SK-N-SH (cell line): ENCODE data around the gene RHOH.

Experiments used
- CHD2 ChIP-seq: fragments of 150-350 bp; IDR thresholded peaks from 2 replicates; pipeline ENCODE4 v1.6.1; 2018; ENCODE audit warnings: low read length; ENCODE audit not compliant: partially characterized antibody
- CTCF ChIP-seq: fragments of 200-600 bp; sonication (generic); IDR thresholded peaks from 2 replicates; pipeline ENCODE4 v1.6.1; 2017; ENCODE audit warnings: antibody characterized with exemption, mild to moderate bottlenecking, moderate library complexity
- EP300 ChIP-seq, 2 experiments: IDR thresholded peaks; 2 replicates each; pipeline versions ENCODE4 v1.4.0 to v1.6.1; 2012; ENCODE audit warnings: borderline replicate concordance in 1 of 2, low read depth in 1 of 2, low read length in 1 of 2
- EZH2phosphoT487 ChIP-seq: fragments of 200-600 bp; sonication (generic); IDR thresholded peaks from 2 replicates; pipeline ENCODE4 v1.6.1; 2017; ENCODE audit warnings: low read depth, mixed run types, mild to moderate bottlenecking, antibody characterized with exemption, moderate library complexity, borderline replicate concordance
- GABPA ChIP-seq: IDR thresholded peaks from 2 replicates; pipeline ENCODE4 v1.4.0; 2012; ENCODE audit warnings: low read depth, mild to moderate bottlenecking
- POLR2AphosphoS5 ChIP-seq: IDR thresholded peaks from 2 replicates; pipeline ENCODE4 v1.6.1; 2012; ENCODE audit warnings: low read depth, low read length
- RAD21 ChIP-seq: IDR thresholded peaks from 2 replicates; pipeline ENCODE4 v1.6.1; 2012; ENCODE audit warnings: mild to moderate bottlenecking, low read length
- RCOR1 ChIP-seq: fragments of 150-350 bp; IDR thresholded peaks from 2 replicates; pipeline ENCODE4 v1.6.1; 2017; ENCODE audit warnings: antibody characterized with exemption, low read length
- USF2 ChIP-seq: fragments of 150-350 bp; IDR thresholded peaks from 2 replicates; pipeline ENCODE4 v1.6.1; 2017; ENCODE audit warnings: antibody characterized with exemption, low read length, low read depth, borderline replicate concordance
- ZBTB33 ChIP-seq: IDR thresholded peaks from 2 replicates; pipeline ENCODE4 v1.4.0; 2012; ENCODE audit warnings: low read depth, borderline replicate concordance

DNA sequence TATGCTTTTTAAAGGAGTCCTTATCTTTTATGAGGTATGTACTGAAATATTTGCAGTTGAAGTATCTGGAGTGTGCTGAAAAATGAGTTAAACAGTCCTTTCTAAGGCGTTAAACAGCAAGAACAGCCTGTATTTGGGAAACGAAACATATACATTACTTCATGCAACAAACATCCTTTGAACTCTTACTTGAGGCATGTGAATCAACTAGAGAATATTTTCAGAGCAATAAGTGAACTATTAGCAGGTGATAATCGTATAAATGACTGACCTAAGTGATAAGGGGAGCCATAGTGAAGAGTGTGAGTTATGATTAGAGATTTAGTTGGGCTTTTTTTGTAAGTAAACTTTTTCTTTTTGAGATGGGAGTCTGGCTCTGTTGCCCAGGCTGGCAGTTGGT is 45.9 kb upstream of the RHOH start:
- TF ChIP-seq EZH2phosphoT487 (no peak), CTCF (no peak), USF2 (no peak), RCOR1 (no peak), RAD21 (no peak), GABPA (no peak), POLR2AphosphoS5 (no peak), ZBTB33 (no peak), EP300 (IDR thresholded peaks at IDR 0.05; ENCODE audit: borderline replicate concordance in 1 of 2, low read depth in 1 of 2, low read length in 1 of 2) (no peak), CHD2 (no peak)
